ENCODE data around the gene ZNF527. TPM values are rescaled to one million over a fixed set of nuclear protein-coding genes. Genes with fewer than 3 reads are reported as not detected.
"Not testable (repeated sequence)": the region's sequence is repeated elsewhere in the genome, so short reads cannot be mapped to it uniquely, and the experiment has no call there.

ZNF527 gene
- total and polyA plus RNA-seq, 9 of the 15 experiments (the other 6 are each of a cell fraction or from before 2014, with no cell fraction given), result 0.18 to 1.4 (median 0.86) TPM

DNA sequence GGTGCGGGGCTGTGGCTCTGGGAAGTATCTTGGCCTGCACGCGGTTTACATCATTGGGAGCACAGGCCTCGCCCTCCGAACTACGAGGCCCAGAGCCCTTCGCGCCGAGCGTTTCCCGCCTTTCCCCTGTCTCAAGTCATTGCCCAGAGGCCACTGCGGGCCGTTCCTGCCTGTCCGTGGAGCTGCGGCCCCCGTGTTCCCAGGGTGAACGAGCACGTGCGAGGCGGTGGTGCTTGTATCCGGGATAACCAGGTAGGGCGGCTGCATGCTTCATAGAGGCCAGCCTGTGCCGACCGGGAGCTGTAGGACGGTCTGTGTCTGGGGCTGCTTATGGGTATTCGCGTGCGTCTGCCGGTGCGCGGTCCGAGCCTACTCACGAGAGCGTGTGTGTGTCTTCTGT lies 32.5 kb downstream of the ZNF527 start:
- FAIRE-seq (no peak), ATAC-seq (no peak)
- BruUV-seq (replicated peaks), result no TSS peak

DNA sequence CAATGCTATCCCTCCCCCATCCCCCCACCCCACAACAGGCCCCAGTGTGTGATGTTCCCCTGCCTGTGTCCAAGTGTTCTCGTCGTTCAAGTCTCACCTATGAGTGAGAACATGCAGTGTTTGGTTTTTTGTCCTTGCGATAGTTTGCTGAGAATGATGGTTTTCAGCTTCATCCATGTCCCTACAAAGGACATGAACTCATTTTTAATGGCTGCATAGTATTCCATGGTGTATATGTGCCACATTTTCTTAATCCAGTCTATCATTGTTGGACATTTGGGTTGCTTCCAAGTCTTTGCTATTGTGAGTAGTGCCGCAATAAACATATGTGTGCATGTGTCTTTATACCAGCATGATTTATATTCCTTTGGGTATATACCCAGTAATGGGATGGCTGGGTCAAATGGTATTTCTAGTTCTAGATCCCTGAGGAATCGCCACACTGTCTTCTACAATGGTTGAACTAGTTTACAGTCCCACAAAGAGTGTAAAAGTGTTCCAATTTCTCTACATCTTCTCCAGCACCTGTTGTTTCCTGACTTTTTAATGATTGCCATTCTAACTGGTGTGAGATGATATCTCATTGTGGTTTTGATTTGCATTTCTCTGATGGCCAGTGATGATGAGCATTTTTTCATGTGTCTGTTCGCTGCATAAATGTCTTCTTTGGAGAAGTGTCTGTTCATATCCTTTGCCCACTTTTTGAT lies 35.4 kb downstream of the ZNF527 start:
- H3K27me3 ChIP-seq (ENCODE audit: control insufficient read depth in 2 of 2, insufficient read depth in 2 of 2, low read length in 2 of 2); H3K9me1 ChIP-seq (ENCODE audit: control insufficient read depth, insufficient read depth, low read length); H3K4me2 ChIP-seq (ENCODE audit: insufficient read depth, low read length); H2AFZ ChIP-seq (ENCODE audit: low read depth, low read length); H4K20me1 ChIP-seq (replicated peaks; ENCODE audit: control insufficient read depth, insufficient read depth, low read length); intact Hi-C loops (cut with micrococcal nuclease); H3K9ac ChIP-seq (ENCODE audit: insufficient read depth in 1 of 2, low read depth in 2 of 2, low read length in 2 of 2); H3K4me3 ChIP-seq; H3K36me3 ChIP-seq (ENCODE audit: control insufficient read depth, insufficient read depth, low read length); BruUV-seq (replicated peaks); H3K9me3 ChIP-seq (replicated peaks; ENCODE audit: control insufficient read depth, insufficient read depth, low read depth, low read length); POLR2A ChIA-PET; H3K79me2 ChIP-seq (ENCODE audit: control insufficient read depth, insufficient read depth, low read length); ATAC-seq; FAIRE-seq; in situ Hi-C loops (cut with MboI); H3K4me1 ChIP-seq (replicated peaks in 1 of 2; ENCODE audit: control insufficient read depth in 2 of 2, insufficient read depth in 2 of 2, low read length in 2 of 2); H3K27ac ChIP-seq (ENCODE audit: extremely low read depth, low read depth, low read length); CTCF ChIA-PET (ENCODE audit: low intra/inter-chr PET ratio); DNase-seq (ENCODE audit: extremely low read depth in 1 of 4, low spot score in 3 of 4): not testable (repeated sequence)
- 2% methylated on average over 6 of the region's 6 CpGs for whole genome bisulfite sequencing (ENCODE audit: insufficient coverage, low coverage, missing lambda C conversion rate)

More for the DNA sequence above, 32.5 kb downstream of the ZNF527 start:
- Histone ChIP-seq H3K4me3 (no peak overlapping the region), H3K27me3 (ENCODE audit: control insufficient read depth in 2 of 2, insufficient read depth in 2 of 2, low read length in 2 of 2) (no peaks in the 10 kb centered on the region), H3K4me1 (replicated peaks in 1 of 2; ENCODE audit: control insufficient read depth in 2 of 2, insufficient read depth in 2 of 2, low read length in 2 of 2) (no peaks in the 10 kb centered on the region), H3K4me2 (ENCODE audit: insufficient read depth, low read length) (no peak overlapping the region), H3K27ac (ENCODE audit: extremely low read depth, low read depth, low read length) (no peak overlapping the region), H2AFZ (ENCODE audit: low read depth, low read length) (no peak overlapping the region), H3K9me1 (ENCODE audit: control insufficient read depth, insufficient read depth, low read length) (no peaks in the 10 kb centered on the region), H3K79me2 (ENCODE audit: control insufficient read depth, insufficient read depth, low read length) (no peaks in the 10 kb centered on the region), H3K9ac (ENCODE audit: insufficient read depth in 1 of 2, low read depth in 2 of 2, low read length in 2 of 2) (no peak overlapping the region), H3K9me3 (replicated peaks; ENCODE audit: control insufficient read depth, insufficient read depth, low read depth, low read length) (no peaks in the 10 kb centered on the region), H4K20me1 (replicated peaks; ENCODE audit: control insufficient read depth, insufficient read depth, low read length) (no peaks in the 10 kb centered on the region), H3K36me3 (ENCODE audit: control insufficient read depth, insufficient read depth, low read length) (no peaks in the 10 kb centered on the region)
- ChIA-PET CTCF (ENCODE audit: low intra/inter-chr PET ratio) (no interaction called here), POLR2A (no interaction called here)
- TF ChIP-seq, protein P1, sequence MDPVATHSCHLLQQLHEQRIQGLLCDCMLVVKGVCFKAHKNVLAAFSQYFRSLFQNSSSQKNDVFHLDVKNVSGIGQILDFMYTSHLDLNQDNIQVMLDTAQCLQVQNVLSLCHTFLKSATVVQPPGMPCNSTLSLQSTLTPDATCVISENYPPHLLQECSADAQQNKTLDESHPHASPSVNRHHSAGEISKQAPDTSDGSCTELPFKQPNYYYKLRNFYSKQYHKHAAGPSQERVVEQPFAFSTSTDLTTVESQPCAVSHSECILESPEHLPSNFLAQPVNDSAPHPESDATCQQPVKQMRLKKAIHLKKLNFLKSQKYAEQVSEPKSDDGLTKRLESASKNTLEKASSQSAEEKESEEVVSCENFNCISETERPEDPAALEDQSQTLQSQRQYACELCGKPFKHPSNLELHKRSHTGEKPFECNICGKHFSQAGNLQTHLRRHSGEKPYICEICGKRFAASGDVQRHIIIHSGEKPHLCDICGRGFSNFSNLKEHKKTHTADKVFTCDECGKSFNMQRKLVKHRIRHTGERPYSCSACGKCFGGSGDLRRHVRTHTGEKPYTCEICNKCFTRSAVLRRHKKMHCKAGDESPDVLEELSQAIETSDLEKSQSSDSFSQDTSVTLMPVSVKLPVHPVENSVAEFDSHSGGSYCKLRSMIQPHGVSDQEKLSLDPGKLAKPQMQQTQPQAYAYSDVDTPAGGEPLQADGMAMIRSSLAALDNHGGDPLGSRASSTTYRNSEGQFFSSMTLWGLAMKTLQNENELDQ (CRISPR knock-in tag; IDR thresholded peaks at IDR 0.05; ENCODE audit: borderline replicate concordance), result no peak
- no peak for TF ChIP-seq BRCA1 (IDR thresholded peaks at IDR 0.05)
- TF ChIP-seq BRCA1 (CRISPR knock-in tag; IDR thresholded peaks at IDR 0.05), result no peak
- no peak for TF ChIP-seq PHTF2 (CRISPR knock-in tag; IDR thresholded peaks at IDR 0.05)
- TF ChIP-seq, protein P2, sequence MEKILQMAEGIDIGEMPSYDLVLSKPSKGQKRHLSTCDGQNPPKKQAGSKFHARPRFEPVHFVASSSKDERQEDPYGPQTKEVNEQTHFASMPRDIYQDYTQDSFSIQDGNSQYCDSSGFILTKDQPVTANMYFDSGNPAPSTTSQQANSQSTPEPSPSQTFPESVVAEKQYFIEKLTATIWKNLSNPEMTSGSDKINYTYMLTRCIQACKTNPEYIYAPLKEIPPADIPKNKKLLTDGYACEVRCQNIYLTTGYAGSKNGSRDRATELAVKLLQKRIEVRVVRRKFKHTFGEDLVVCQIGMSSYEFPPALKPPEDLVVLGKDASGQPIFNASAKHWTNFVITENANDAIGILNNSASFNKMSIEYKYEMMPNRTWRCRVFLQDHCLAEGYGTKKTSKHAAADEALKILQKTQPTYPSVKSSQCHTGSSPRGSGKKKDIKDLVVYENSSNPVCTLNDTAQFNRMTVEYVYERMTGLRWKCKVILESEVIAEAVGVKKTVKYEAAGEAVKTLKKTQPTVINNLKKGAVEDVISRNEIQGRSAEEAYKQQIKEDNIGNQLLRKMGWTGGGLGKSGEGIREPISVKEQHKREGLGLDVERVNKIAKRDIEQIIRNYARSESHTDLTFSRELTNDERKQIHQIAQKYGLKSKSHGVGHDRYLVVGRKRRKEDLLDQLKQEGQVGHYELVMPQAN (IDR thresholded peaks at IDR 0.05; ENCODE audit: borderline replicate concordance), result no peak
- no peak for TF ChIP-seq RBM39 (optimal IDR thresholded peaks at IDR 0.05; ENCODE audit: low read depth, low read length)
- in situ Hi-C loops (cut with MboI), result no loop called here
- 13% methylated on average over 33 of the region's 34 CpGs for WGBS (ENCODE audit: insufficient coverage, low coverage, missing lambda C conversion rate)
- no peak for DNase-seq (ENCODE audit: extremely low read depth in 1 of 4, low spot score in 3 of 4)
- intact Hi-C loops (cut with micrococcal nuclease), result no loop called here

Data from K562 (cell line).